HG03196 (cell line): ENCODE results near the gene WEE2.

Experiments used
- ATAC-seq: cut with Tn5 transposase; IDR thresholded peaks from one replicate; pipeline ENCODE4 v1.9.1; 2021; ENCODE audit not compliant: unreplicated experiment

Gene WEE2

GRCh38 chr7:141708351-141708750 is at the start of gene WEE2:
TSS of gene WEE2 (plus strand) at chr7:141708353. CDS start at chr7:141708759, 406 bp downstream.
- no peak for ATAC-seq

DNA sequence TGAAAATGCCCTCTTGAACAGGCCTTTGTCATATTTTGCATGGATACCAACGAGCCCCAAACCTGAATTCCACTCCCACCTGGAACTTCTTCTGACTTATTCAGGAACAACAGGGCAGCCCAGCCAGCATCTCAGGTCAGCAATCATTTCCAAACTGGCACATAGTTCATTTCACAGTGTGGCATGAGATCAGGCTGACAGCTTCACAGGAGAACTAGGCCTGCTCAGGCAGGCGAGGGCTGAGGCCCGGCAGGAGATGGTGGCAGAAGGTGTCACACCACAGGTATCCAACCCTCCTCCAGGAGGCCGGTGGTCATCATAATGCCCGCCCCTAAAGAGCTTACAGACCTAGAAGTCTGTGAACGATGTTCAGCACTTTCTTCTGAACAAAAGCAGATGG is 48.7 kb upstream of the WEE2 start:
- no peak for ATAC-seq

- no peak for ATAC-seq
These were observed 47.9 kb upstream of the WEE2 start for GRCh38 chr7:141660259-141660658.

GRCh38 chr7:141663081-141663849 is 44.9 kb upstream of the WEE2 start:
- ATAC-seq = no peak

DNA sequence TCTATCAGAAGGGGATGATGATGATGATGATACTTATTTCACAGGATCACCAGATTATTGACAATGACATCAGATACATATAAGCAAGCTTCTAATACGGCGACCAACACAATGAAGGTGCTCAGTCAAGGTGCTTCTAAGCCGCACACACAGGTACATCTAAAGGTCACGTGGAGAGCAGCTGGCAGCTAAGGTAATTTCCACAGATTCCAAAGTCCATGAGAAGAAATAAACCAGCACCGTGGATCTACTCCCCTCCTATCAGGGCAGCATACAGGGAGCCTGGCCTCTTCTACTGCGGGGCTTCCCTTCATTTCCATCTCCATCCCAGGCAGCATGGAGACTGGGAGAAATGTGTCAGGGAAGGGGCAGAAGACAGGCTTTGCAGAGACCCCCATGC is 43.7 kb upstream of the WEE2 start:
- ATAC-seq = no peak

GRCh38 chr7:141665208-141666035 is 42.7 kb upstream of the WEE2 start:
- ATAC-seq = no peak

- no peak for ATAC-seq
These were observed 42.1 kb upstream of the WEE2 start for GRCh38 chr7:141666071-141666470.

DNA sequence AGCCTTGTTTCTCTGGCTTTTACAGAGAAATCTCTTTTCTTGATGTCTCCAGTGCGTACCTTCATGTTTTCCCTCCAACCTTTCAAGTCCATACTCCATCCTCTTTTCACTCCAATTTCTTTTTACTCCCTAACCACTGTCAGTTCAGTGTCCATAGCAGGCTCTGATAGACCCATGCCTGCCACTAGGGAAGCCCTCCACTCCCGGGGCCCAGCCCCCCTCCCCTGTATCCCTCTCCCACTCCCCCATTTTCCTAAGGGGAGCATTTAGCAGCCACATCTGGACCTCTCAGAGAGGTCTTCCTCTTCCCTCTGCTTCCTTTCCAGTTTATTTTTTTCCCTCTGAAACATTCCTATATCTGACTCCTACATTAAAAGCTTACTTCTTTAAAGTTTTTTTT is 39.3 kb upstream of the WEE2 start:
- ATAC-seq = no peak

- no peak for ATAC-seq
These were observed 36.3 kb upstream of the WEE2 start for GRCh38 chr7:141671705-141672496.

- no peak for ATAC-seq
These were observed 34.8 kb upstream of the WEE2 start for GRCh38 chr7:141673346-141673745.

DNA sequence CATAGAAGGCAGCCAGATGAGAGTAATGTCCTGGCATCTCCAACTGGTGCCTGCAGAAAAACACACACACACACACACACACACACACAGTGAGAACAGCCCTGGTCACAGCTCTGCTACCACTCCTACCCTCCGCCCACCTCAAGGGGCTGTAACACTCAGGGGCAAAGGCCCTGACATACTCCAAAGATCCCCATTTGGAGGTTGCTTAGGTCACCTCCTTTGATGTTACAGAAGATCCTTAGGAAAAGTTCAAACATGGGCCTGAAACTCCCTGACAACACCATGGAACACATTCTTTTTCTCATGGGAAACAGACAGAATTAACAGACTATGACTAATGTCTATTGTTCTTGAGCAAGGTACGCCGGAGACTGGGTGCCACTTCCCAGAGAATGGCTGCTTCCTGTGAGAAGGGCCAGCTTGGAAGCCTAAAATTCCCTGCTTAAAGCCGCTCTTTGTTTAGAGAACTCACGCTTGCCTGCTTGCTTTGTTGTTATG is 33.9 kb upstream of the WEE2 start:
- ATAC-seq = no peak

- no peak for ATAC-seq
These were observed 33.5 kb upstream of the WEE2 start for GRCh38 chr7:141674702-141675101.

GRCh38 chr7:141675436-141676215 is 32.5 kb upstream of the WEE2 start:
- no peak for ATAC-seq

DNA sequence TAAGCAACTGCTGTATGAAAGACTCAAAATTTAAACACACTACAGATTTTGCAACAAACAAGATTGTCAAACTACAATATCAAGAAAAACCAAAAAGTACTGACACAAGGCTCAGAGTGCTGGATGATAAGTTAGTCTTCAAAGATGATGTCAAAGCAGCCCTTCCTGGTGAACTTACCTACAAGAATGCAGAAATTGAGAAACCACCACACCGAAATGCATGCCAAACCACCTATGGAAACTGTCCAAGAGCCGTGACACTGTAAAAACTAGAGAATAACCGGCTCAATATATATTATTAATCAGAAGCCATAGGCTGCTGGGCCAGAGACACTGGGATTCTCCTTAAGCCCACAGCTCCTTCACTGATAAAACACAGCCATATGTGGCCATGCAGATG is 31.5 kb upstream of the WEE2 start:
- no peak for ATAC-seq

GRCh38 chr7:141679014-141679413 is 29.1 kb upstream of the WEE2 start:
- peak; percentile 56 for ATAC-seq

GRCh38 chr7:141685285-141686023 is 22.7 kb upstream of the WEE2 start:
- ATAC-seq = no peak

DNA sequence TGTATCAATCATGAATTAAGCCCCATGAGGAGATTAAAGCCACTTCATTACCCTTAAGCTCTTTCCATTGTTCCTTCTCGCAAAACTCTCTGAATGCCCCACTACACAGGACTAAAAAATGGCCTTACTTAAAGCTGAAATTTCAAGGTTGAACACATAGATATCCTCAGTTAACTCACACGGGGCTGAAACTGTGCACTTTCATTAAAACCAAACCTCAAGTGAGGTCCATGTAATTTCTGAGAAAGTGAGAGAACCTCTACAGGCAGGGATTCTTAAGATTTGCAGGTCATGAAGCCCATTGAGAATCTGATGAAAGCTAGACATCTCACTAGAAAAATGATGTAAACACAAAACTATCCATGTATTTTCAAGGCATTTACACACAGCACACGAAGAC is 22.1 kb upstream of the WEE2 start:
- no peak for ATAC-seq

- no peak for ATAC-seq
These were observed 21.5 kb upstream of the WEE2 start for GRCh38 chr7:141686670-141687069.

DNA sequence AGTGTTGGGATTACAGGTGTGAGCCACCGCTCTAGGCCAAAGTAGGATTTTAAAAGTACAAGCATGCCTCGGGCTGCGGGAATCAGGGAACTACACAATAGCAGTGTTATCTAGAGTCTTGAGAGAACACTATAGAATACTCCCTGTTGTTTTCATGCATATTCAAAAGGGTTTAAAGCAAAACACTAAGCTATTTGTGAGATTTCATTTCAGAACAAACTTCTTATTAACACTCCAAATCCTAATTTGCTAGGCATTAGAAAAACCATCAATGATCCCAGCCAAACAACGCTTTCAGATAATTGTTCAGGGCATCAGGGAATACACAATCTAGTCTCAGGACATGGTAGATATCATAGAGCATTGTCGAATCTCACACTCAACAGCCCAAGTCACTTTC is 20.1 kb upstream of the WEE2 start:
- ATAC-seq = no peak
